Adrenal gland (tissue), 12 donors: ENCODE results near the gene HOXA6. TPM values are rescaled to one million over a fixed set of nuclear protein-coding genes. Genes with fewer than 3 reads are reported as not detected.

ENCODE experiments used
- DNase-seq, 7 donors: peaks; one replicate each; pipeline ENCODE4 v3.0.0-alpha.2; 2019 to 2020
- H3K27ac ChIP-seq, 5 donors: fragments of 200-600 bp; sonication (generic) in 4 of 5; 1 replicate in 3 of 5; 2 replicates in 2 of 5; pipeline versions ENCODE4 v1.5.1 to v1.8.0; 2016 to 2020; ENCODE audit warnings: mild to moderate bottlenecking in 1 of 5
- H3K27me3 ChIP-seq: fragments of 200-600 bp; 2 replicates; pipeline ENCODE4 v1.8.0; 2021
- H3K36me3 ChIP-seq, 2 donors: fragments of 200-600 bp; replicated peaks in 1 of 2; 1 replicate in 1 of 2; 2 replicates in 1 of 2; pipeline versions ENCODE4 v1.5.1 to v1.8.0; 2018 to 2022
- H3K4me1 ChIP-seq, 2 donors: fragments of 200-600 bp; replicated peaks in 1 of 2; 1 replicate in 1 of 2; 2 replicates in 1 of 2; pipeline versions ENCODE4 v1.5.1 to v1.8.0; 2018 to 2021
- H3K4me3 ChIP-seq, 4 donors: fragments of 200-600 bp; sonication (generic) in 3 of 4; one replicate each; pipeline ENCODE4 v1.5.1; 2016 to 2018
- H3K9me3 ChIP-seq, 3 donors: fragments of 200-600 bp; sonication (generic) in 1 of 3; replicated peaks in 1 of 3; 1 replicate in 2 of 3; 2 replicates in 1 of 3; pipeline versions ENCODE4 v1.5.1 to v1.8.0; 2016 to 2021
- POLR2A ChIP-seq, 2 donors: fragments of 450-650 bp; IDR thresholded peaks; one replicate each; pipeline ENCODE4 v1.6.1; 2017; ENCODE audit warnings: antibody characterized with exemption in 2 of 2, mild to moderate bottlenecking in 2 of 2, moderate library complexity in 1 of 2
- WGBS, 4 donors: extraction: QIAGEN DNeasy Blood & Tissue Kit in 2 of 4; methylation state at CpG; one replicate each; pipeline versions ENCODE4 v1.1.5 to v1.1.7; 2013 to 2017; 5-methylcytosine and 5-hydroxymethylcytosine counted together
- intact Hi-C, 2 donors: fragments of 100-400 bp; cut with DNase I; formaldehyde crosslinking; loops; one replicate each; pipeline versions ENCODE4 v1.14.1 to v1.15.0; 2022 to 2023
- polyA plus RNA-seq, 3 donors: library from polyadenylated mRNA; stranded (reverse); fragments of 200-250 nt in 2 of 3; fragments of 350-450 nt in 1 of 3; fragmentation: Illumina TruSeq in 1 of 3; extraction: RNeasy Lipid Tissue Mini Kit (QIAGEN cat#74804) in 1 of 3; gene quantifications; one replicate each; pipeline ENCODE4 v1.2.3, GENCODE V29; 2013 to 2014
- total RNA-seq, 9 donors: library from RNA; depleted of rRNA in 4 of 9; stranded (reverse); fragments of >200 nt in 4 of 9; fragments of 120-200 nt in 1 of 9; fragmentation: NEBNext Ultra II Directional in 1 of 9; extraction: Animal tissue kit (Norgen Biotek cat#: 25700) in 1 of 9; gene quantifications; one replicate each; pipeline versions ENCODE4 v1.1.0 to v1.2.4, GENCODE V29; 2013 to 2023
- TF ChIP-seq, protein P1 (sequence below), 6 experiments: fragments of 450-650 bp in 4 of 6; fragments of 200-600 bp in 2 of 6; sonication (generic) in 1 of 6; IDR thresholded peaks; 1 replicate in 5 of 6; 2 replicates in 1 of 6; pipeline versions ENCODE4 v1.5.1 to v1.8.0; 2016 to 2021; ENCODE audit warnings: antibody characterized with exemption in 6 of 6, mild to moderate bottlenecking in 2 of 6, moderate library complexity in 1 of 6
- donor health status: healthy with polysubstance abuse.
- donor health status: Bipolar disorder and iron deficiency.
- donor health status: DM: yes; HTN: yes; CAD: no.
- donor health status: DM: no; HTN: no; CAD: no.
- donor health status: DM: no; HTN: no; CAD: no.
- donor health status: DM: yes; HTN: yes; CAD: no.

Gene HOXA6
- total and polyA plus RNA-seq, 12 donors, result 1.3 to 27.2 (median 14.8) TPM

GRCh38 chr7:27138985-27139333 is 8.6 kb downstream of the HOXA6 start:
- Histone ChIP-seq H3K4me3 (peak overlapping the region in 1 of 4 donors; percentile 25), H3K36me3 (no peaks in the 10 kb centered on the region), H3K27ac (peak overlapping the region in 4 of 5 donors; percentile 59 to 99 (median 80)), H3K9me3 (no peaks in the 10 kb centered on the region), H3K4me1 (peaks cover 14 to 33% of the 10 kb centered on the region in 2 donors), H3K27me3 (no peaks in the 10 kb centered on the region)
- TF ChIP-seq, protein P1, sequence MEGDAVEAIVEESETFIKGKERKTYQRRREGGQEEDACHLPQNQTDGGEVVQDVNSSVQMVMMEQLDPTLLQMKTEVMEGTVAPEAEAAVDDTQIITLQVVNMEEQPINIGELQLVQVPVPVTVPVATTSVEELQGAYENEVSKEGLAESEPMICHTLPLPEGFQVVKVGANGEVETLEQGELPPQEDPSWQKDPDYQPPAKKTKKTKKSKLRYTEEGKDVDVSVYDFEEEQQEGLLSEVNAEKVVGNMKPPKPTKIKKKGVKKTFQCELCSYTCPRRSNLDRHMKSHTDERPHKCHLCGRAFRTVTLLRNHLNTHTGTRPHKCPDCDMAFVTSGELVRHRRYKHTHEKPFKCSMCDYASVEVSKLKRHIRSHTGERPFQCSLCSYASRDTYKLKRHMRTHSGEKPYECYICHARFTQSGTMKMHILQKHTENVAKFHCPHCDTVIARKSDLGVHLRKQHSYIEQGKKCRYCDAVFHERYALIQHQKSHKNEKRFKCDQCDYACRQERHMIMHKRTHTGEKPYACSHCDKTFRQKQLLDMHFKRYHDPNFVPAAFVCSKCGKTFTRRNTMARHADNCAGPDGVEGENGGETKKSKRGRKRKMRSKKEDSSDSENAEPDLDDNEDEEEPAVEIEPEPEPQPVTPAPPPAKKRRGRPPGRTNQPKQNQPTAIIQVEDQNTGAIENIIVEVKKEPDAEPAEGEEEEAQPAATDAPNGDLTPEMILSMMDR (IDR thresholded peaks at IDR 0.05), result no peak
- TF ChIP-seq POLR2A (IDR thresholded peaks at IDR 0.05), result no peak
- 74 to 80% (median 76%) methylated on average over 11 of the region's 11 CpGs for WGBS, 4 donors
- intact Hi-C loops, result no loop called here
- DNase-seq, result no peak

- TF ChIP-seq POLR2A (IDR thresholded peaks at IDR 0.05), result no peak
- TF ChIP-seq, protein P1 (IDR thresholded peaks at IDR 0.05), result no peak
- H3K9me3 ChIP-seq, result no peaks in the 10 kb centered on the region
- H3K4me3 ChIP-seq, result no peak overlapping the region
- H3K4me1 ChIP-seq, result peaks cover 12 to 37% of the 10 kb centered on the region in 2 donors
- no peaks in the 10 kb centered on the region for H3K36me3 ChIP-seq
- peak overlapping the region in 4 of 5 donors; percentile 25 to 99 (median 79) for H3K27ac ChIP-seq
- no peaks in the 10 kb centered on the region for H3K27me3 ChIP-seq
- intact Hi-C loops, result no loop called here
- WGBS, 4 donors, result 81 to 93% (median 87%) methylated on average over 1 of the region's 1 CpG
- peak in 1 of 7 donors; percentile 38 for DNase-seq
Observed at GRCh38 chr7:27138472-27138871, 9.1 kb downstream of the HOXA6 start.

- Histone ChIP-seq H3K4me3 (no peak overlapping the region), H3K27me3 (no peaks in the 10 kb centered on the region), H3K36me3 (no peaks in the 10 kb centered on the region), H3K27ac (peak overlapping the region in 4 of 5 donors; percentile 59 to 99 (median 81)), H3K4me1 (peaks cover 12 to 37% of the 10 kb centered on the region in 2 donors), H3K9me3 (no peaks in the 10 kb centered on the region)
- 80 to 88% (median 86%) methylated on average over 2 of the region's 2 CpGs for WGBS, 4 donors
- TF ChIP-seq POLR2A (IDR thresholded peaks at IDR 0.05), result no peak
- TF ChIP-seq, protein P1 (IDR thresholded peaks at IDR 0.05), result no peak
- intact Hi-C loops, result no loop called here
- no peak for DNase-seq
Observed at GRCh38 chr7:27137640-27138315, 9.8 kb downstream of the HOXA6 start.

GRCh38 chr7:27134392-27134791 is 13.2 kb downstream of the HOXA6 start:
- TF ChIP-seq POLR2A (IDR thresholded peaks at IDR 0.05), result no peak
- TF ChIP-seq, protein P1 (IDR thresholded peaks at IDR 0.05), result no peak
- 48 to 63% (median 56%) methylated on average over 2 of the region's 2 CpGs for WGBS, 4 donors
- peak in 2 of 7 donors; percentile 23 to 57 for DNase-seq
- Histone ChIP-seq H3K4me3 (no peak overlapping the region), H3K9me3 (no peaks in the 10 kb centered on the region), H3K4me1 (peaks cover 11 to 41% of the 10 kb centered on the region in 2 donors), H3K27me3 (no peaks in the 10 kb centered on the region), H3K36me3 (no peaks in the 10 kb centered on the region), H3K27ac (peak overlapping the region in 2 of 5 donors; percentile 42 to 73)
- intact Hi-C loops, result no loop called here
